ENCODE measurements around the gene NECTIN2.

DNA sequence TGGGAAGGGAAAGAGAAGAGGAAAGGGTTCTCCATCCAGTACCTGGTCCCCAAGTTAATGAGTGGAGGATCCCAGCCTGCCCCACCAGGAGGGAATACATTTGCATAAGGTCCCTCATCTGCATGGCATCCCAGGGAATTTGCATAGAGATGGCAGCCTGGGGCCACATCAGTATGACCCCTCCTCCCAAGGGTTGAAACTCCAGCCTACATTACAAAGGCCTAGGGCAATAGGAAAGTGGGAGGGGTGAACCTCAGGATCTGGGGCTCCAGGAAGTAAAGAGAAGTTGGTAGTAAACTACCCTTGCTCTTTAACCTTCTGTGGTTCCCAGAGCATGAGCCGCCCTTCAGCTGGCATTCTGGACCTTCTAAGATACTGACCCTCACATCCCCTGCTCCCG is 6.8 kb upstream of the NECTIN2 start:
- TF ChIP-seq EZH2 (IDR thresholded peaks at IDR 0.05), result no peak
- no peak for TF ChIP-seq POLR2AphosphoS5 (IDR thresholded peaks at IDR 0.05; ENCODE audit: borderline replicate concordance, low read depth, low read length)
- TF ChIP-seq FOXP2 (optimal IDR thresholded peaks at IDR 0.05; ENCODE audit: control extremely low read depth, extremely low read length, insufficient read depth), result no peak

Data from SK-N-MC (cell line).